Activated CD4-positive, alpha-beta T cell treated with anti-CD3 and anti-CD28 coated beads, Interleukin-2, amount 10 ng/mL, durations not matched to agents 7 days and 5 days (primary cell): Measurements from ENCODE around the gene TENT4B. TPM values are rescaled to one million over a fixed set of nuclear protein-coding genes. Genes with fewer than 3 reads are reported as not detected.
"Not testable (repeated sequence)": the region's sequence is repeated elsewhere in the genome, so short reads cannot be mapped to it uniquely, and the experiment has no call there.

Experiments
- CTCF ChIA-PET: fragments of 350-600 bp; sonication (Branson Sonifier 250); formaldehyde crosslinking; loops from one replicate; lab custom pipeline; 2021; ENCODE audit warnings: antibody characterized with exemption; lab: Charles Lee
- POLR2A ChIA-PET: fragments of 350-600 bp; sonication (Branson Sonifier 250); formaldehyde crosslinking; loops from one replicate; lab custom pipeline; 2021; ENCODE audit warnings: antibody characterized with exemption; lab: Charles Lee
- DNase-seq: peaks from one replicate; pipeline ENCODE4 v3.0.0-alpha.2; 2020
- H3K27ac Mint-ChIP-seq: one replicate; pipeline ENCODE4 v1.8.0; 2021; ENCODE audit warnings: mild to moderate bottlenecking, moderate library complexity, mixed read lengths
- H3K27me3 Mint-ChIP-seq: one replicate; pipeline ENCODE4 v1.8.0; 2021; ENCODE audit warnings: mixed read lengths
- H3K36me3 Mint-ChIP-seq: one replicate; pipeline ENCODE4 v1.8.0; 2021; ENCODE audit warnings: low read depth, mixed read lengths
- H3K4me1 Mint-ChIP-seq: one replicate; pipeline ENCODE4 v1.8.0; 2021; ENCODE audit warnings: mixed read lengths
- H3K4me3 Mint-ChIP-seq: one replicate; pipeline ENCODE4 v1.8.0; 2021; ENCODE audit warnings: mild to moderate bottlenecking, moderate library complexity, mixed read lengths
- H3K9me3 Mint-ChIP-seq: one replicate; pipeline ENCODE4 v1.8.0; 2021; ENCODE audit warnings: mixed read lengths
- total RNA-seq, 2 experiments: library from RNA; stranded (reverse); gene quantifications; one replicate each; pipeline ENCODE4 v1.2.3, GENCODE V29; 2021

Gene TENT4B
- total RNA-seq, 2 experiments from 2014 or later: 20.4 to 21.4 TPM

DNA sequence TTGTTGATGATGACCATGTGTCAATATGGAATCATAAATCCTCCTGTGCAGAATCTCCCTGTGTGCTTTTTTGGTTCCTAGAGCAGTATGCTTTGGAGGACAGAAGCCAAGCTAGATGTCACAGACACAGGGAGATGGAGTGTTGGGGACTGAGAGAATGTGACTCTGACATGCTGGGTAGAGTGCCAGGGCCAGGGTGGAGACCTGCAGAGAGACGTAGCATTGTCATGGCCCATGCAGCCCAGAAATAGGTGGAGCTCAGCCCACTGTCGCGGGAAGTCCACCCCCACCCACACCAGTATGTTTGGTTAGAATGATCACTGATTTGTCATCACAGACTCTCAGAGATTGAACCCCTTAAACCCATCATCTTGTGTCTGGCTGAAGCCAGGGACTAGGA lies 74.0 kb downstream of the TENT4B start:
- Mint-ChIP-seq H3K4me1 (peaks cover 10% of the 10 kb centered on the region), H3K27ac (no peak overlapping the region), H3K9me3 (no peaks in the 10 kb centered on the region), H3K27me3 (no peaks in the 10 kb centered on the region), H3K4me3 (no peak overlapping the region), H3K36me3 (peaks cover 46% of the 10 kb centered on the region)
- no peak for DNase-seq
- CTCF ChIA-PET: interaction anchor here (0.8 to 1.5 kb wide), 3 partner anchors 9 to 30 kb away, joined by 3 to 4 read pairs (median 3); no protein-coding TSS in a partner anchor
- POLR2A ChIA-PET: no interaction called here

DNA sequence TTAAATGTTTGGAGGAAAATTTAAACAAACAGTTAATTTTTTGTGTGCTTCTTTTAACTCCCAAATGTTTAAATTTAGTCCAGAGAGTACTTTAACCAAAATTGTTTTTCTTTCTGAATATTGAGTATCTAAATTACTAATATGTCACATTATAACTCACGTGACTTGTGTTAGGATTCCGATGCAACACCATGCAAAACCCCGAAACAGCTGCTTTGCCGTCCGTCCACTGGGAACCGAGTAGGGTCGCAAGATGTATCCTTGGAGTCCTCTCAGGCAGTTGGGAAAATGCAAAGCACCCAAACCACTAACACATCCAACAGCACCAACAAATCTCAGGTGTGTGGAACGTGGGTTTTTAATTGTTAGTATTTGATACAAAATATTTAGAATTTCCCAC lies 74.6 kb downstream of the TENT4B start:
- Mint-ChIP-seq H3K4me1 (peaks cover 10% of the 10 kb centered on the region), H3K27me3 (no peaks in the 10 kb centered on the region), H3K27ac (no peak overlapping the region), H3K36me3 (peaks cover 48% of the 10 kb centered on the region), H3K4me3 (no peak overlapping the region), H3K9me3 (no peaks in the 10 kb centered on the region)
- DNase-seq: no peak
- CTCF ChIA-PET: interaction anchor here (0.7 to 1.5 kb wide), 4 partner anchors 9 to 344 kb away, joined by 3 to 4 read pairs (median 3); no protein-coding TSS in a partner anchor
- POLR2A ChIA-PET: no interaction called here

DNA sequence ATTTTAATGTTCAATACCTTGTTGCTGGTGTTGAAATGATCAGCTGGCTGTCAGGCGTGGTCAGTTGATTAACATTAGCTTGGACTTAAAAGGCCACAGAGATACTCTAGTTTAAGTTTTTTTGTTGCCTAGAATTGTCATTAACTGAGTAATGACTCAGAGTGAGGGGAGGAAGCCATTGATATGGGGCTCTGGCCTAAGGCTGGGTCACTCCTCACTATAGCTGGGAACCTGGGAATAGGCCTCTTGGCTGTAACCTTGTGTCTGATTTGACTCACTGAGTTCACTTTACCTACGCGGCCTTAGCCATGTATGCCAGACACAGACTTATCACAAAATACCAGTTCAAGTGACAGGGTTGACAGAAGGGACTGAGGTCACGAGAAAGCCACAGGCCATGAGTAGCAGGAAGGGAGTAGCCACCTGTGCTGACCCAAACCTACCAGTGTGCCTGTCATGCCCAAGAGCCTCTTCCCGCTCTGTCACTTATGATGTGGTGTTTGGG lies 75.3 kb downstream of the TENT4B start:
- Mint-ChIP-seq H3K27me3 (no peaks in the 10 kb centered on the region), H3K4me3 (no peak overlapping the region), H3K27ac (no peak overlapping the region), H3K36me3 (peaks cover 45% of the 10 kb centered on the region), H3K9me3 (no peaks in the 10 kb centered on the region), H3K4me1 (peaks cover 10% of the 10 kb centered on the region)
- DNase-seq: no peak
- ChIA-PET CTCF (interaction anchor here (0.7 to 1.5 kb wide), 4 partner anchors 8 to 344 kb away, joined by 3 to 4 read pairs (median 3); no protein-coding TSS in a partner anchor), POLR2A (no interaction called here)

DNA sequence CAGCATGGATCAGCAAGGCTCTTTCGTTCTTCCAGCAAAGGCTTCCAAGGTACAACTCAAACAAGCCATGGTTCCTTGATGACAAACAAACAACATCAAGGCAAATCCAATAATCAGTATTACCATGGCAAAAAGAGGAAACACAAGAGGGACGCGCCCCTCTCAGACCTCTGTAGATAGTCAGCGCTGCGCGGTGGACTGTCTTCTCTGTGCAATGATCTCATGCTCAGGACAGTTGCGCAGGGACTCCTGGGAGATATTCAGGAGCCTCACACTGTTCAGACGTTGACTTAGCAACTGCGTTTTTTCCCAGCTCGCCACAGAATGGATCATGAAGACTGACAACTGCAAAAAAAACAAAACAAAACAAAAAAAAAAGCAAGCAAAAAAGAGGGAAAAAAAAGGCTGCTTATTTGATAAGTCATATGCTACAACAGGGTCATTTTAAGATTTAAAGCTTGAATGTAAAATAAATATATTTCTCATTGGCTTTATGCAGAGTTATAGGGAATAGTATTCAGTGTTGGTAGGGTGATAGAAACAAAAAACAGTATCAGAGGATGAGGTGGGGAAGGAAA lies 76.1 kb downstream of the TENT4B start:
- H3K36me3 Mint-ChIP-seq: peaks cover 45% of the 10 kb centered on the region
- peaks cover 10% of the 10 kb centered on the region for H3K4me1 Mint-ChIP-seq
- DNase-seq: no peak
- ChIA-PET CTCF (interaction anchor here (1.1 kb wide), 1 partner anchor 26 kb away, joined by 3 read pairs; no protein-coding TSS in a partner anchor), POLR2A (interaction anchor here (0.7 kb wide), 1 partner anchor 445 kb away, joined by 8 read pairs; no protein-coding TSS in a partner anchor)
- no peaks in the 10 kb centered on the region for H3K9me3 Mint-ChIP-seq
- H3K4me3 Mint-ChIP-seq: no peak overlapping the region
- H3K27ac Mint-ChIP-seq: no peak overlapping the region
- H3K27me3 Mint-ChIP-seq: no peaks in the 10 kb centered on the region

DNA sequence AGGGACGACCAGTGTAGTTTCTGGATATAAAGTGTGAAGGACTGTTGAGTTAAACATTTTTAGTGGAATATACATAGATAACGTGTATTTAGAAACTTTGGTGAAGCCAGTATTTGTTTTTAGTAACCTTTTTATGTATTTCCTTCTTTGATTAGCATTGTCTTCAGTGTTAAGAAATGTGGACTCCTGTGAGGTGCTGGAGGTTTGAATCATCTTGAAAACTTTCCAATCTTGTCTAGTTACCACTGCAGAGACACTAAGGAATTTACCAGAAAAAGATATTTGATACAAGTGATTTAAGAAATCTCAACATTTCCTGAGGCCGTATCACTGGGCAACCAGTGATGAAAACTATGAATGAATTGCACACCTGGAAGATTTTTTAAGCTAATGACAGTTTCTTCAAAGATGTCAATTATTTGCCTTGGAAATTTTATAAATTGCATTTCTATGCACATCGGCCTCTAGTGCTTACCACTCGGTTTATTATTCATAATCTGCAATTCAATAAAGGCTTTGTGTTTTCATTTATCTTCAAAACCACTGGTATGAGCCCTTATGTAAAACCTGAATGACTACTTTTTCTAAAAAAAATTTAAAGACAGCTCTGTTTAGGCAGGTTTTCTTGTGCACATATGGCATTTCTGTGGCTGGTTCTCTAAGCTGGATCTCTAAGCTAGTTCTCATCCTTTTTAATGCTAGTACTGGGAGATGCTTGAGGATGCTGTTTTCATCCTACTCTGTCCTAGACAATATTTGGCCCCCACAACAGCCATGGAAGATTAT lies 81.9 kb downstream of the TENT4B start:
- DNase-seq: no peak
- ChIA-PET CTCF (interaction anchor here (0.7 to 1.4 kb wide), 3 partner anchors 37 to 571 kb away, joined by 3 read pairs; no protein-coding TSS in a partner anchor), POLR2A (no interaction called here)
- Mint-ChIP-seq H3K36me3 (peaks cover 12% of the 10 kb centered on the region), H3K4me1 (peaks cover 4% of the 10 kb centered on the region), H3K4me3 (no peak overlapping the region), H3K27me3 (no peaks in the 10 kb centered on the region), H3K27ac (no peak overlapping the region), H3K9me3 (peaks cover 3% of the 10 kb centered on the region)

DNA sequence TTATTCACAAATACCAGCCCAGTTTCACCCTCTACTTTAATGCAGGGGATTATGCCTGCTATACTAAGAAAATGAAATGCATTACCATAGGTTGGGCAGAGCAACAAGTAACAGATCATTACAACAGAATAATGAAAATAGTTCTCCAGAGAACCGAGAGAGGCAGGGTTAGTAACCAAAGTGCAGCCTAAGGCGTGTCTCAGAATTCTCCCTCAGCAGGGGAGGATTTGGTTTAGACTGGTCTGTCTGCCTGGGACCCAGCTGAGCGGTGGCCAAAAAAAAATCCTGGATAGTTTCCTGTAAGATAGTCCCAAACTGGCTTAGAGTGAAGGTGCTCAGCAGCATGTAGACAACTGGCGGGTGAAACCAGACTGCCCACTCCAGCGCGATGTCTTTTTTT lies 82.5 kb downstream of the TENT4B start:
- H3K4me3 Mint-ChIP-seq: no peak overlapping the region
- H3K4me1 Mint-ChIP-seq: peaks cover 4% of the 10 kb centered on the region
- peaks cover 6% of the 10 kb centered on the region for H3K27me3 Mint-ChIP-seq
- no peak for DNase-seq
- no peak overlapping the region for H3K27ac Mint-ChIP-seq
- ChIA-PET POLR2A (no interaction called here), CTCF (interaction anchor here (0.7 to 1.4 kb wide), 4 partner anchors 8 to 571 kb away, joined by 3 to 4 read pairs (median 3); no protein-coding TSS in a partner anchor)
- peaks cover 3% of the 10 kb centered on the region for H3K9me3 Mint-ChIP-seq
- H3K36me3 Mint-ChIP-seq: peaks cover 10% of the 10 kb centered on the region

DNA sequence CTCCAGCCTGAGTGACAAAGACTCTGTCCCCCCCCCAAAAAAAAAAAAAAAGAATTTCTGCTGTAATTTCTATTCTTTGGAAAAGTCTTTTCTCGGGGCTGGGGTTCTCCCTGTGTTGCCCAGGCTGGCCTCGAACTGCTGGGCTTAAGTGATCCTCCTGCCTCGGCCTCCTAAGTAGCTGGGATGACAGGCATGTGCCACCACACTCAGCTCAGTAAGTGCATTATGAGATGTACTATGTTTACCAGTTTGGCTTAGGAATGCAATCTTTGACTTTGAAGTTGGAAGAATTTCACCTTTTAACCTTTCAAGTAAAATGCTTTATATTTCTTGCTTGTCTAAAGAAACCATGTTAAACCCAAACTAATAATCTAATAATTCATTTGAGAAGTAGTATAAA lies 85.2 kb downstream of the TENT4B start:
- peaks cover 4% of the 10 kb centered on the region for H3K4me1 Mint-ChIP-seq
- DNase-seq: no peak
- peaks cover 4% of the 10 kb centered on the region for H3K36me3 Mint-ChIP-seq
- H3K27ac Mint-ChIP-seq: no peak overlapping the region
- CTCF ChIA-PET: interaction anchor here (0.6 kb wide), 1 partner anchor 67 kb away, joined by 4 read pairs; no protein-coding TSS in a partner anchor
- POLR2A ChIA-PET: no interaction called here
- no peak overlapping the region for H3K4me3 Mint-ChIP-seq
- peaks cover 3% of the 10 kb centered on the region for H3K9me3 Mint-ChIP-seq
- peaks cover 14% of the 10 kb centered on the region for H3K27me3 Mint-ChIP-seq

DNA sequence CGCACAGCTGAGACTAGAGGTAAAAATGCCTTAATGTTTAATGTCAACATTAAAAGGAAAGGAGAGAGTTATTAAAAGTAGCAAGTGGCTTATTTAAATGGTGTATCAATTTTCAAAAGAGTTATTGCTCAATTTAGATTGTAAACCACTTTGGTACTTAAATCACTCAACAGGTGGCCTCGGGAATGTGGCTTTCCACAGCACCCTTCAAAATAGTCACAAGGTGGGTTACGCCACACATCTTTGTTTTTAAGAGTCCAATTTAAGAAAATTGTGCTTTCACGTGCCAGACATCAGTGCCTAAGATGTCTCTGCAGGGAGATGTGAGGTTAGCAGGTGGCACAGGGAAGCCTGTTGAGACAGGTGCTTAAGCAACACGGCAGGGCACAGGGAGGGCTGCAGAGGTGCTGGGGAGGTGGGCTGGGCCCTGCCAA lies 85.8 kb downstream of the TENT4B start:
- Mint-ChIP-seq H3K27ac (no peak overlapping the region), H3K36me3 (peaks cover 4% of the 10 kb centered on the region), H3K4me1 (peaks cover 4% of the 10 kb centered on the region), H3K27me3 (peaks cover 14% of the 10 kb centered on the region), H3K9me3 (peaks cover 3% of the 10 kb centered on the region), H3K4me3 (no peak overlapping the region)
- no peak for DNase-seq
- POLR2A ChIA-PET: no interaction called here
- CTCF ChIA-PET: interaction anchor here (0.6 to 1.1 kb wide), 3 partner anchors 66 to 88 kb away, joined by 3 to 4 read pairs (median 4); no protein-coding TSS in a partner anchor

DNA sequence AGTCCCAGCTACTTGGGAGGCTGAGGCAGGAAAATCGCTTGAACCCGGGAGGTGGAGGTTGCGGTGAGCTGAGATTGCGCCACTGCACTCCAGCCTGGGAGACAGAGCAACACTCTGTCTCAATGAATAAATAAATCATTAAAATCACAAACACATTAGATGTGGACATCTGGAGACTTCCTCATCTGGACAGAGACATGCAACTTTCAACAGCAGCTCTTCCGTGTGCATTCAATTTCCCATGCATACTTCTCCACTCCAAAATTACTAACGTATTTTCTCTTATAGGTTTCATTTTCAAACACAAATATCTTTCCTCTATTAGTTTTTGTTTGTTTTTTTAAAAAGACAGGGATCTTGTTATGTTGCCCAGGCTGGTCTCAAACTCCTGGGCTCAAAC lies 89.9 kb downstream of the TENT4B start:
- H3K36me3 Mint-ChIP-seq, H3K4me3 Mint-ChIP-seq, DNase-seq, POLR2A ChIA-PET, H3K27ac Mint-ChIP-seq, H3K9me3 Mint-ChIP-seq: not testable (repeated sequence)
- Mint-ChIP-seq H3K27me3 (peaks cover 14% of the 10 kb centered on the region), H3K4me1 (peaks cover 25% of the 10 kb centered on the region)
- CTCF ChIA-PET: interaction anchor here (1.2 to 4.4 kb wide), 2 partner anchors 29 to 218 kb away, joined by 3 to 12 read pairs; partner anchors contain the start of gene CNEP1R1

DNA sequence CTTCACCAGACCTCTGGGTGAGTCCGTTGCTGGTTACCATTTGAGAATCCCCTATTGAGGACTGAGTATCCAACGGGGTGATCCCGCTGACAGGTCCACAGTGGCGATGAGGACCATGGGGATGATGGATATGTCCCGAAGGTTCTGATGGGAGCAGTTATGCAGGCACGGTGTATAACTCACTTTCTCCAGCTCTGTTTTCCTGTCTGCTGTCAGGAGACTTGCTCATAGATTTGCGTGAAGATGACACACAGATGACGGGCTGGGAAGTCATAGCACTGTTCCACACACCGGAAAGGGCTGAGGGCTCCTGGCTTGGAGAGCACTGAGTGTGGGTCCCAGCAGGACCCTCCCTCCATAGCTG lies 91.0 kb downstream of the TENT4B start:
- ChIA-PET CTCF (interaction anchor here (1.1 to 4.4 kb wide), 2 partner anchors 11 to 219 kb away, joined by 3 to 12 read pairs; partner anchors contain the start of gene CNEP1R1), POLR2A (no interaction called here)
- no peaks in the 10 kb centered on the region for H3K9me3 Mint-ChIP-seq
- H3K27ac Mint-ChIP-seq: no peak overlapping the region
- no peak for DNase-seq
- peaks cover 14% of the 10 kb centered on the region for H3K27me3 Mint-ChIP-seq
- peaks cover 27% of the 10 kb centered on the region for H3K4me1 Mint-ChIP-seq
- peaks cover 2% of the 10 kb centered on the region for H3K36me3 Mint-ChIP-seq
- H3K4me3 Mint-ChIP-seq: no peak overlapping the region

DNA sequence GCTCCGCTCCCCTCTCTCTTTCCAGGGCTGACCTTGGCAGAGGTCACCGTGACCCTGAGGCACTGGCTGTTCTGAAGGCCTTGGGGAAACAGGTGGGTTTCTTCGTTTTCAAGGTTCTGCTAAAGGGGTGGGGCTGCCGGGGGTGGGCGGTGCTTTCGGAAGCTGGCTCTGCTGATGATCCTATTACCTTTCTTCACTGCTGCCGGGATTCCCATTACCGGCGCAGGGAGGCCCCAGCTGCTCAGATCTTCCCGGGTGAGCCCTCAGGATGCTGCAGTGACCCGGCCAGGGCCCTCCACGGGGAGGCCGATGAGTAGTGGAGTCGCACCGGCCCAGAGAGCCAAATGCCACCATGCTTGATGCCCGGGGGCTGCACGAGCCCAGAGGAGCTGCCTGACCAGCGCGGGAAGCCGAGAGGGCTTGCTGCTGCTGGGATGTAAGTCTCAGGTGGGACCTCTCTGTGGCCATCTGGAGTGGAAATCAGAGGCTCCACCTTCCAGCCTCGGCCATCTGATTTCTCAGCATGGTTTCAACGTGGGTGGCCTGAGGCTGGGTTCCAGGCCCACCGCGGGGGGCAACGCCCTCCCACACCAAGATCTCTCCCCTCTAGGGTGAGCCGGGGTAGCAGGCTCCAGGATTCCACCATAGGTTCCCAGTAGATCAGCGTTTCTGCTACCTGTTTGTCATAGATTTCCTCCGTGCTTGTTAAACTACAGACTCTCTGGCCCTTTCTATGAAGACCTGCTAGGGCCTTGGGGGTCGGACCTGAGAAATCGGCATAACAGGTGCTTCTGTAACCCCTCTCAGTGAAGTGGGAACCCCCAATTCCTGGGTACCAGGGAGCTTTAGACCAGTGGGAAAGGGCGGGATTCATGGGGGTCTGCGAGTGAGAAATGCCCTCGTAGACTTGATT lies 91.7 kb downstream of the TENT4B start:
- no peak for DNase-seq
- Mint-ChIP-seq H3K9me3 (no peaks in the 10 kb centered on the region), H3K36me3 (peaks cover 2% of the 10 kb centered on the region), H3K27me3 (peaks cover 14% of the 10 kb centered on the region), H3K27ac (peak overlapping the region; percentile 85), H3K4me1 (peaks cover 28% of the 10 kb centered on the region), H3K4me3 (peak overlapping the region; percentile 78)
- CTCF ChIA-PET: interaction anchor here (1.1 to 4.4 kb wide), 6 partner anchors 10 to 561 kb away, joined by 3 to 12 read pairs (median 3); partner anchors contain the start of gene CNEP1R1
- POLR2A ChIA-PET: no interaction called here
